LoVo (cell line): Measurements from ENCODE around the gene SRD5A3.
A peak's percentile ranks its signal among the peaks of the same experiment; 100 is the strongest.

ENCODE experiments used
- DNase-seq: peaks from one replicate; pipeline ENCODE4 v3.0.0-alpha.2; 2016; ENCODE audit warnings: low spot score

SRD5A3 gene

GRCh38 chr4:55376698-55377097 is 30.7 kb downstream of the SRD5A3 start:
- DNase-seq = no peak

GRCh38 chr4:55378617-55379467 is 32.8 kb downstream of the SRD5A3 start:
- peak; percentile 68 for DNase-seq

- DNase-seq = no peak
Measured at GRCh38 chr4:55380576-55380975, 34.5 kb downstream of the SRD5A3 start.

GRCh38 chr4:55381502-55381901 is 35.5 kb downstream of the SRD5A3 start:
- no peak for DNase-seq

GRCh38 chr4:55382488-55383003 is 36.5 kb downstream of the SRD5A3 start:
- no peak for DNase-seq

- no peak for DNase-seq
Measured at GRCh38 chr4:55385201-55385649, 39.2 kb downstream of the SRD5A3 start.

- DNase-seq = no peak
Measured at GRCh38 chr4:55386073-55386472, 40.0 kb downstream of the SRD5A3 start.

GRCh38 chr4:55386840-55387239 is 40.8 kb downstream of the SRD5A3 start:
- no peak for DNase-seq

- DNase-seq = no peak
Measured at GRCh38 chr4:55393461-55394320, 47.6 kb downstream of the SRD5A3 start.

GRCh38 chr4:55395218-55395528 is 49.1 kb downstream of the SRD5A3 start:
- DNase-seq = no peak

GRCh38 chr4:55395529-55396307 is 49.7 kb downstream of the SRD5A3 start, which contains the start of gene TMEM165:
TSS of gene TMEM165 (plus strand) at chr4:55395957. CDS start at chr4:55396190, 233 bp downstream.
- DNase-seq = peak; percentile 92

- DNase-seq = peak; percentile 19
Measured at GRCh38 chr4:55396308-55397125, 50.5 kb downstream of the SRD5A3 start.

GRCh38 chr4:55397126-55397436 is 51.0 kb downstream of the SRD5A3 start:
- no peak for DNase-seq

- no peak for DNase-seq
Measured at GRCh38 chr4:55397520-55398321, 51.7 kb downstream of the SRD5A3 start.

- DNase-seq = no peak
Measured at GRCh38 chr4:55398461-55398860, 52.4 kb downstream of the SRD5A3 start.

- DNase-seq = no peak
Measured at GRCh38 chr4:55398966-55399365, 52.9 kb downstream of the SRD5A3 start.

GRCh38 chr4:55399581-55399980 is 53.5 kb downstream of the SRD5A3 start:
- DNase-seq = no peak

GRCh38 chr4:55405073-55405472 is 59.0 kb downstream of the SRD5A3 start:
- no peak for DNase-seq

- no peak for DNase-seq
Measured at GRCh38 chr4:55406545-55406944, 60.5 kb downstream of the SRD5A3 start.

- no peak for DNase-seq
Measured at GRCh38 chr4:55407119-55407518, 61.1 kb downstream of the SRD5A3 start.
